ENCODE results near the gene CHTF8.
"Not testable (repeated sequence)": the region's sequence is repeated elsewhere in the genome, so short reads cannot be mapped to it uniquely, and the experiment has no call there.

The CHTF8 gene

GRCh38 chr16:69131167-69131838 lies 1.1 kb downstream of the CHTF8 start:
- Histone ChIP-seq H3K36me3 (peaks cover 43% of the 10 kb centered on the region), H3K9me3 (ENCODE audit: severe bottlenecking) (no peaks in the 10 kb centered on the region), H3K4me3 (ENCODE audit: low read depth, low read length) (peak overlapping the region; percentile 99), H3K27me3 (ENCODE audit: insufficient read depth, low read depth, severe bottlenecking) (no peaks in the 10 kb centered on the region), H3K27ac (peak overlapping the region; percentile 99)
- TF ChIP-seq, protein P1, sequence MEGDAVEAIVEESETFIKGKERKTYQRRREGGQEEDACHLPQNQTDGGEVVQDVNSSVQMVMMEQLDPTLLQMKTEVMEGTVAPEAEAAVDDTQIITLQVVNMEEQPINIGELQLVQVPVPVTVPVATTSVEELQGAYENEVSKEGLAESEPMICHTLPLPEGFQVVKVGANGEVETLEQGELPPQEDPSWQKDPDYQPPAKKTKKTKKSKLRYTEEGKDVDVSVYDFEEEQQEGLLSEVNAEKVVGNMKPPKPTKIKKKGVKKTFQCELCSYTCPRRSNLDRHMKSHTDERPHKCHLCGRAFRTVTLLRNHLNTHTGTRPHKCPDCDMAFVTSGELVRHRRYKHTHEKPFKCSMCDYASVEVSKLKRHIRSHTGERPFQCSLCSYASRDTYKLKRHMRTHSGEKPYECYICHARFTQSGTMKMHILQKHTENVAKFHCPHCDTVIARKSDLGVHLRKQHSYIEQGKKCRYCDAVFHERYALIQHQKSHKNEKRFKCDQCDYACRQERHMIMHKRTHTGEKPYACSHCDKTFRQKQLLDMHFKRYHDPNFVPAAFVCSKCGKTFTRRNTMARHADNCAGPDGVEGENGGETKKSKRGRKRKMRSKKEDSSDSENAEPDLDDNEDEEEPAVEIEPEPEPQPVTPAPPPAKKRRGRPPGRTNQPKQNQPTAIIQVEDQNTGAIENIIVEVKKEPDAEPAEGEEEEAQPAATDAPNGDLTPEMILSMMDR (IDR thresholded peaks at IDR 0.05; ENCODE audit: low read depth, low read length), result no peak
- DNase-seq, result peak; percentile 47

DNA sequence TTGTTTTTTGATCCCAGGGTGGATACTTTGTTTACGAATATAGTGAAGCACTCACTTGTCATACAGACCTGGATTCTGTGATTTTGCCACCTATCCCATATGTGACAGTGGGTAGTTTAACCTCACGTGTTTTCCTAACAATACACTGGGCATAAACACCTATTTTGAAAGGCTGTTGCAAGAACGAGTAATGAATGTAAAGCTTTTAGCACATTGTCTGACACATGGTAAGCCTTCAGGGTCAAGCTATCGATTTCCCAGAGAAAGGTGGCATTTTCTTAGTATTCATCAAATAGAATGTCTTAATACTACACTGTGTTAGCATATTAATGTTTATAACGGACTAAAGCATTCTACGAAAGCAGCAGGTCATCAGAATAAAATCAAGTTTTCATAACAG lies 1.9 kb downstream of the CHTF8 start:
- Histone ChIP-seq H3K9me3 (ENCODE audit: severe bottlenecking) (no peaks in the 10 kb centered on the region), H3K36me3 (peaks cover 40% of the 10 kb centered on the region), H3K27ac (peak overlapping the region; percentile 30), H3K27me3 (ENCODE audit: insufficient read depth, low read depth, severe bottlenecking) (no peaks in the 10 kb centered on the region), H3K4me3 (ENCODE audit: low read depth, low read length) (peak overlapping the region; percentile 99; the same call in 1 of the 2 replicates)
- TF ChIP-seq, protein P1 (IDR thresholded peaks at IDR 0.05; ENCODE audit: low read depth, low read length), result no peak
- DNase-seq, result no peak

GRCh38 chr16:69127966-69128510 lies 4.3 kb downstream of the CHTF8 start:
- no peaks in the 10 kb centered on the region for H3K9me3 ChIP-seq (ENCODE audit: severe bottlenecking)
- H3K36me3 ChIP-seq, result peaks cover 25% of the 10 kb centered on the region
- DNase-seq, result no peak
- H3K27ac ChIP-seq, result no peak overlapping the region
- TF ChIP-seq, protein P1 (IDR thresholded peaks at IDR 0.05; ENCODE audit: low read depth, low read length), result no peak
- H3K4me3 ChIP-seq (ENCODE audit: low read depth, low read length), result no peak overlapping the region
- H3K27me3 ChIP-seq (ENCODE audit: insufficient read depth, low read depth, severe bottlenecking), result no peaks in the 10 kb centered on the region

DNA sequence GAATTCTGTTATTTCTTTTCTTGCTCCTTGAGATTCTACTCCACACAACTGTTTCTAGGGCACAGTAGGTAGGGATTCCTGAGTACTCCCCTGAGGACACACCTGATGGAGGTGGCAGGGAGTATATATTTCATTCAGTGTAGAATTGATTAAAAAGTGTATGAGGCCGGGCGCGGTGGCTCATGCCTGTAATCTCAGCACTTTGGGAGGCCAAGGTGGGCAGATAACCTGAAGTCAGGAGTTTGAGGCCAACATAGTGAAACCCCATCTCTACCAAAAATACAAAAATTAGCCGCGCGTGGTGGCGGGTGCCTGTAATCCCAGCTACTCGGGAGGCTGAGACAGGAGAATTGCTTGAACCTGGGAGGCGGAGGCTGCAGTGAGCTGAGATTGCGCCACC lies 5.6 kb downstream of the CHTF8 start:
- DNase-seq; H3K27me3 ChIP-seq (ENCODE audit: insufficient read depth, low read depth, severe bottlenecking); H3K4me3 ChIP-seq (ENCODE audit: low read depth, low read length); H3K27ac ChIP-seq; H3K9me3 ChIP-seq (ENCODE audit: severe bottlenecking): not testable (repeated sequence)
- H3K36me3 ChIP-seq, result peaks cover 24% of the 10 kb centered on the region

GRCh38 chr16:69126221-69126620 lies 6.2 kb downstream of the CHTF8 start:
- TF ChIP-seq, protein P1 (IDR thresholded peaks at IDR 0.05; ENCODE audit: low read depth, low read length), result no peak
- H3K36me3 ChIP-seq, result peaks cover 23% of the 10 kb centered on the region

GRCh38 chr16:69124961-69125360 lies 7.4 kb downstream of the CHTF8 start:
- H3K9me3 ChIP-seq (ENCODE audit: severe bottlenecking); DNase-seq; H3K4me3 ChIP-seq (ENCODE audit: low read depth, low read length); H3K27ac ChIP-seq; H3K27me3 ChIP-seq (ENCODE audit: insufficient read depth, low read depth, severe bottlenecking): not testable (repeated sequence)
- peaks cover 29% of the 10 kb centered on the region for H3K36me3 ChIP-seq

More at GRCh38 chr16:69126221-69126620, 6.2 kb downstream of the CHTF8 start:
- Histone ChIP-seq H3K4me3 (ENCODE audit: low read depth, low read length) (no peak overlapping the region), H3K27me3 (ENCODE audit: insufficient read depth, low read depth, severe bottlenecking) (no peaks in the 10 kb centered on the region), H3K27ac (no peak overlapping the region), H3K9me3 (ENCODE audit: severe bottlenecking) (no peaks in the 10 kb centered on the region)
- DNase-seq, result no peak

DNA sequence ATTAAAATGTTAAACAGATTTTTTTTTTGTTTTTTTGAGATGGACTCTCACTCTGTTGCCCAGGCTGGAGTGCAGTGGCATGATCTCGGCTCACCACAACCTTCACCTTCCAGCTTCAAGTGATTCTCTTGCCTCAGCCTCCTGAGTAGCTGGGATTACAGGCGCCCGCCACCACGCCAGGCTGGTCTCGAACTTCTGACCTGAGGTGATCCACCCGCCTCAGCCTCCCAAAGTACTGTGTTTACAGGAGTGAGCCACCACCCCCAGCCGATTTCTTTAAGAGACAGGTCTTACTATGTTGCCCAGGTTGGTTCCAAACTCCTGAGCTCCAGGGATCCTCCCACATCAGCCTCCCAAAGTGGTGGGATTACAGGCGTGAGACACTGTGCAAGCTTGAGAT lies 8.0 kb downstream of the CHTF8 start:
- not testable (repeated sequence) for H3K27ac ChIP-seq; H3K9me3 ChIP-seq (ENCODE audit: severe bottlenecking); H3K27me3 ChIP-seq (ENCODE audit: insufficient read depth, low read depth, severe bottlenecking); DNase-seq; H3K4me3 ChIP-seq (ENCODE audit: low read depth, low read length)
- peaks cover 33% of the 10 kb centered on the region for H3K36me3 ChIP-seq
